C4-2B (cell line): ENCODE measurements around the gene ZDHHC5.

ENCODE experiments used
- H3K27ac ChIP-seq: fragments of 450-650 bp; 2 replicates; pipeline ENCODE4 v1.5.1; 2017
- ZFX ChIP-seq: fragments of 450-650 bp; IDR thresholded peaks from 2 replicates; pipeline ENCODE4 v1.6.1; 2017
- TF ChIP-seq, protein P1 (sequence below): fragments of 450-650 bp; conservative IDR thresholded peaks from 2 replicates; pipeline ENCODE4 v1.5.1; 2017; ENCODE audit warnings: mild to moderate bottlenecking

The ZDHHC5 gene

DNA sequence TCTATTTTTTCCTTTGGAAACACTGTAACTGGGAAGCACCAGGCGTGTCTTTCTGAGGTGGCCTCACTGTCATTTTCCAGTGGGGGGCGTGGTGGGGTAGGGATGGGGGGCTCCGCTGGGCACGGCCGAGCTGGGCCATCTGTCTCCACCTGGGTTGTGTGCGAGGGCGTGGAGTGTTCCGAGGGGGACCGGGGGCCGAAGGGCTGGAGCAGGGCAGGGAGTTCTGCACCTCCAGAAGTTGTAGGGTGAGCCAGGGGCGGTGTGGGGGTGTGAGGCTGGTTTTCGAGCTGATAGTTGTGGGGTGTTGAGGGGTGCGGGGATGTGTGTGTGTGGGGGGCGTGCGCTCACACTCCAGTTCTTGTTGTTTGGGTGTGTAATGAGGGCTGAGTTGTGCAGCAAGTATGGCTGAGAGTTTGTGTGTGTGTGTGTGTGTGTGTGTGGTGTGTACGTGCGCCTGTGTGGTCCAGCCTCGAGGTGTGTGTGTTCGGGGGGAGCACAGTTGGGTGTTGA lies 29.0 kb upstream of the ZDHHC5 start:
- no peak for TF ChIP-seq ZFX
- TF ChIP-seq, protein P1, sequence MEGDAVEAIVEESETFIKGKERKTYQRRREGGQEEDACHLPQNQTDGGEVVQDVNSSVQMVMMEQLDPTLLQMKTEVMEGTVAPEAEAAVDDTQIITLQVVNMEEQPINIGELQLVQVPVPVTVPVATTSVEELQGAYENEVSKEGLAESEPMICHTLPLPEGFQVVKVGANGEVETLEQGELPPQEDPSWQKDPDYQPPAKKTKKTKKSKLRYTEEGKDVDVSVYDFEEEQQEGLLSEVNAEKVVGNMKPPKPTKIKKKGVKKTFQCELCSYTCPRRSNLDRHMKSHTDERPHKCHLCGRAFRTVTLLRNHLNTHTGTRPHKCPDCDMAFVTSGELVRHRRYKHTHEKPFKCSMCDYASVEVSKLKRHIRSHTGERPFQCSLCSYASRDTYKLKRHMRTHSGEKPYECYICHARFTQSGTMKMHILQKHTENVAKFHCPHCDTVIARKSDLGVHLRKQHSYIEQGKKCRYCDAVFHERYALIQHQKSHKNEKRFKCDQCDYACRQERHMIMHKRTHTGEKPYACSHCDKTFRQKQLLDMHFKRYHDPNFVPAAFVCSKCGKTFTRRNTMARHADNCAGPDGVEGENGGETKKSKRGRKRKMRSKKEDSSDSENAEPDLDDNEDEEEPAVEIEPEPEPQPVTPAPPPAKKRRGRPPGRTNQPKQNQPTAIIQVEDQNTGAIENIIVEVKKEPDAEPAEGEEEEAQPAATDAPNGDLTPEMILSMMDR, result no peak
- H3K27ac ChIP-seq, result no peak overlapping the region

DNA sequence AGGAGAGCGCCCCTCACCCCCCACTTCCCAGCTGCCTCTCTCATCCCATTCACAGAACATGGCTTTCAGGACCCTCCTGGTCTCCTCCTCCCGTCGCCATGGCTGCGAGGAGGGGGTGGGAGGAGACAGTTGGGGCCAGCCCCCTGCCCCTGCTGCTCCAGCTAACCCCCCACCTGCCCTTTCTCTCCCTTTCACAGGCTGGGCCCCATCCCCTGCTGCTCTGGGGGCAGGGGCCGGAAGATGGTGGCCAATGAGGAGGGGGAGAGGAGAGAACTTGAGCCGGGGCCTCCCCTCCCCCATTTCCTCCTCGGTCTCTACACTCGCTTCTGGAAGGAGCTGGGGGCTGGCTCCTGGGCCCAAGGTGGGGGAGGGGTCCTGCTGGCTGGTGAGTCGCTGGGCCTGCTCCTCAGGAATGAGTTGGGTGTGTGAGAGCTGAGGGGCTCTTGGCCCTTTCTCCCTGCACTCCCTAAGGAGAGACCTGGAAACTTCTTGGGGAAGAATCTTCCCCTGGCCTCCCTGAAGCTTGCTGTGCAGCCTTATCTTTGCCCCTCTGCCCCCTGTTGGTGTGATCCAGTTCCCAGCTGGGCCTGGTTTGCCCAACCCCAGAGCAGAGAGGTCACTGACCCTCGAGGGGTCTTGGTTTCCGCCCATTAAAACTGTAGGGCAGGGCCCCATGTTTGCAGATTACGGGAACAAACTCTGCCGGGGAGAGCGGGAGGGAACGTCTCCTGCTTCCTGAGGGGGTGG lies 28.4 kb upstream of the ZDHHC5 start:
- no peak overlapping the region for H3K27ac ChIP-seq
- no peak for TF ChIP-seq ZFX
- TF ChIP-seq, protein P1, result no peak

DNA sequence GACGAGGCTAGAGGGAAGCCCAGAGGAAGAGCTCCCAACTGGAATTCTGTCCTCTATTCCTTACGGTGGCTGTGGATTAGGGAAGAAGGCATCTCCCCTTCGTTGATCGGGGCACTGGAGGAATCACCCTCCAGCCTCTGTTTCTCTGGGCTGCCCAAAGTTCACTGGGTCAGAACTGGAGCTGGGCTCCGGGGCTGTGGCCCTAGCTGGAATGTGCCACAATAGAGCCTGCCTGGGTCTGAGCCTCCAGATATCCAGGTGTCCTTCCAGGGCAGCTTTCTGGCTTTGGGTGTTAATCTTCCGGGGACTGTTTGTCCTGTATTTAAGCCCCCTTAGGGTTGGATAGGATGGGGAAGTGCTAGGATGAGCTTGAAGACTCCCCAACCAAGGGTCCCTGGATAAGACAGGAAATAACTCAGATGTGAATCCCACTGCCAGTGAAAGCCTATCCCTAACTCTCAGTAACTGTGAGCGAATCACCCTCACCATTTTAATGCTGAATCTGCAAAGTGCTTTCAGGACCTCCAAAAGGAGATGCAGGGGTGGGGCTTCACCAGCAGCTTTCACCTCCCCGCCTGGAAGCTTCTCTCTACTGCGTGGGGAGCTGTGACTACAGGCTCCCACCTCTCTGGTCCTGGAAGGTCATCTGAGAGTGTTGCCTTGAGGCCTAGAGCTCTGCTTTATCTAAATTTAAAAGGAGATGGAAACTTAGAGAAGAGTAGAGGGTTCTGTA lies 27.7 kb upstream of the ZDHHC5 start:
- no peak overlapping the region for H3K27ac ChIP-seq
- TF ChIP-seq ZFX, result no peak
- TF ChIP-seq, protein P1, result no peak

DNA sequence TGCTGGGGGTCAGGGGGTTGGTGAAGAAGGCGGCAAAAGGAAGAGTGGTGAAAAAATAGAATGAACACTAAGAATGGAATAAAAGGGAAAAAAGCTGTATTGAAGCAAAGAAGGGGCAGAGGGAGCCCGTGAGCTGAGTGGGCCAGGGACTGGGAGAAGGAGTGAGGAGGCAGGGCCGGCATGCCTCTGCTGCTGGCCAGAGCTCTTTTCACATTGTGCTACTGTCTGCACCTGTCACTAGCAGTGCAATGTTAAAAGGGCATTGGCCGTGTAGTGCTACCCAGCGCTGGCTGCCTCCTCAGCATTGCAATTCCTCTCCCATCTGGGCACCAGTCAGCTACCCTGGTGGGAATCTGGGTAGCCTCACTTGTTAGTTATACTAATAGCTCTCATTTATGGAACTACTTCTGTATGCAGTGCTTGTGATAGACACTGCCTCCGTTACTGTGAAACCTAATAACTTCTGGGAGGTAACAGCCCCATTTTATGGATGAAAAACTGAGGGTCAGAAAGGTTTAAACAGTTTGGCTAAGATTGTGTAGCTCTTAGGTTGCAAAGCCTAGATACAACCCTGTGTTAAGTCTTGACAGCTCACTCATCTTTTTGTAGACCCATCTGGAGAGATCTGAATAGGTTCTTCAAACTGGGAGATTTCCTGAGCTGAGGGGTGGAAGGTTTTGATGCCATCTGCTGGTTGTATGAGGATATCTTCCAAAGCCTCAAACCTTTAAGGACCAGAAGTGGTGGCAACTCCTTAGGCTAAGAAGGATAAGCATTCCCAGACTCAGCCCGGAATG lies 26.7 kb upstream of the ZDHHC5 start:
- TF ChIP-seq, protein P1, result peak; percentile 81
- no peak for TF ChIP-seq ZFX
- H3K27ac ChIP-seq, result no peak overlapping the region

DNA sequence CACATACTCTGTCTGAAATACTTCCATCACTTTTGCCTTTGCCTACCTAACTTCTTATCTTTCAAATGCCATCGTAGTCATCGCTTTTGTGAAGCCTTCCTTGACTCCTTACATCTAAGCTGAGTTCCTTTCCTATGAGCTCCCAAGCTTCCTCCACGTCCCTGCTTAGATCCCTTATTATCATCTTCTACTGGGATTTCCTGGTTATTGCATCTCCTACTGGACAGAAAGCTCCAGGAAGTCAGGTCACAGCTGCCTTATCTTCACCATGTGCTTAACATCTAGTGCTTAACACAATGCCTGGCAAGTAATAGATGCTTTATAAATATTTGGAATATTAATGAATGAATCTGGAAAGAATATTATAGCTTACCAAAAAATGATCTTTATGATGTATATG lies 24.1 kb upstream of the ZDHHC5 start:
- no peak overlapping the region for H3K27ac ChIP-seq
- no peak for TF ChIP-seq ZFX
- TF ChIP-seq, protein P1, result no peak

DNA sequence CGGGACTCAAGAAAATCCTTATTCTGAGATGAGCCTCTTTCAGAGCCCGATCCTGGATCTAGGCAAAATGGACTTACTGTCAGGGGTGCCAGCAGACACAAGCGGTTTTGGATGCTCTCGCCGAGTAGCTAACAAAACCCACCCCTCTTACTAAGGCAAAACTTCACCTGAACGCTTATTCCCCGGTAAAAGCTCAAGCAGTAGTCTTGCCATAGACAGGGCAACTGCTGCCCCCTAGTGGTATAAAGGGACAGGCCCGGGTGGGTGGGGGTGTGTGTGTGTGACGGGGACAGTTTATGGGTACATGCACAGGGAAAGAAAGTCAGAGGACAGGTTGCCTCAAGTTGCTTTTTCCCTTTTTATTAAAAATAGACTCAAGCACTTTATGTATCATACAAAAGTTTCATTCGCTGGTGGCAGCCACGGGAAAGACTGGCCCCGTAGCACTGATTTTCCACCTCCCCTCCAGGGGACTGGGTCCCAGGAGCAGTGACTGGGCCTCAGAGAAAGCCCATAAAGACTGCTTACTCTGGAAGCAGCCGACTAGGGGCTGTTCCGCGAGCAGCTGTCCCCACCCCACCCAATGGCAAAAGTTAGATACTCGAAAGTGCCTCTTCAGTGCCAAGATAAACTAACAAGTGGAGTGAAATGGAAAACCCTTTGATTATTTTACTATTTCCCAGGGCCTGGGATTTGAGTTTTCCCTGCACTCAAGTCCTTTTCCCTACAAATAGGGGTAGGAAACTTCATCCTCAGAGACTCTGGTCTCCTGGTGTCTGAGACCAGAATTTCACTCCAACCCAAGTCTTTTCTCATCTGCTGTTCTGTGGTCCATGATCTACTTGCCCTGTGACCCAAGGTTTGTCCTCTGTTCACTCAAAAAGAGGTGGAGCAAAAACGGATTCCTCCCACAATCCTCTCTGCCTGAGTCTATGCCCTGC lies 22.9 kb upstream of the ZDHHC5 start:
- H3K27ac ChIP-seq, result no peak overlapping the region
- TF ChIP-seq, protein P1, result peak; percentile 96
- no peak for TF ChIP-seq ZFX
